ENCODE data around the gene DCTN1. TPM values are rescaled to one million over a fixed set of nuclear protein-coding genes. Genes with fewer than 3 reads are reported as not detected.

The DCTN1 gene
- total and polyA plus RNA-seq, 2 donors (not counting 1 experiment from before 2014, with no cell fraction given) = 133 to 228 TPM

DNA sequence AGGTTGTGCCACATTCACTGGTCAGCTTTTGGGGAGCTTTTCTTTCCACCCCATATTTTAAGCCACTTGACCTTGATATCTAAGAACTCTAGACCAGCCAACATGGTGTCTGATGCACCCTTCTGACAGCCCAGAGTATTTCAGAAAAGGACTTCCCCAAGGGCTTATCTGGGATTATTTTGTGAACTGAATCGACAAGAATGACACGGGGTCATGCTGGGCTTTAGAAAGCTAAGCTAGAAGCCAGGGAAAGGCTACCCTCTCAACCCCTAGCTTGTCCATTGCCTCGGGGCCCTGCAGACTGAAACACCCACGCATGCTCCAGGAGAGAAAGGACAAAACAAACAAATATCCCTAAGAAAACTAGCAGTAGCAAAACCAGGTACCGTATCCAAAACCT, 52.9 kb downstream of the DCTN1 start:
- no peaks in the 10 kb centered on the region for H3K9me3 ChIP-seq (ENCODE audit: control insufficient read depth, insufficient read depth, low read depth, low read length)
- no peak overlapping the region for H2AFZ ChIP-seq (ENCODE audit: low read length)
- H3K4me2 ChIP-seq (ENCODE audit: extremely low read depth, insufficient read depth, low read length) = no peak overlapping the region
- H3K4me3 ChIP-seq (replicated peaks in 1 of 4; ENCODE audit: control extremely low read depth in 1 of 4, insufficient read depth in 1 of 4, low read depth in 3 of 4, low read length in 4 of 4) = no peak overlapping the region
- no peaks in the 10 kb centered on the region for H3K4me1 ChIP-seq (ENCODE audit: control insufficient read depth, extremely low read depth, insufficient read depth, low read length)
- no peaks in the 10 kb centered on the region for H3K36me3 ChIP-seq (ENCODE audit: control insufficient read depth, insufficient read depth, low read length)
- no peak overlapping the region for H3K9ac ChIP-seq (ENCODE audit: insufficient read depth, low read length)
- no peak overlapping the region for H3K27ac ChIP-seq (ENCODE audit: insufficient read depth, low read length)
- no peak for DNase-seq (ENCODE audit: low read depth in 2 of 2)
- TF ChIP-seq, protein P1, sequence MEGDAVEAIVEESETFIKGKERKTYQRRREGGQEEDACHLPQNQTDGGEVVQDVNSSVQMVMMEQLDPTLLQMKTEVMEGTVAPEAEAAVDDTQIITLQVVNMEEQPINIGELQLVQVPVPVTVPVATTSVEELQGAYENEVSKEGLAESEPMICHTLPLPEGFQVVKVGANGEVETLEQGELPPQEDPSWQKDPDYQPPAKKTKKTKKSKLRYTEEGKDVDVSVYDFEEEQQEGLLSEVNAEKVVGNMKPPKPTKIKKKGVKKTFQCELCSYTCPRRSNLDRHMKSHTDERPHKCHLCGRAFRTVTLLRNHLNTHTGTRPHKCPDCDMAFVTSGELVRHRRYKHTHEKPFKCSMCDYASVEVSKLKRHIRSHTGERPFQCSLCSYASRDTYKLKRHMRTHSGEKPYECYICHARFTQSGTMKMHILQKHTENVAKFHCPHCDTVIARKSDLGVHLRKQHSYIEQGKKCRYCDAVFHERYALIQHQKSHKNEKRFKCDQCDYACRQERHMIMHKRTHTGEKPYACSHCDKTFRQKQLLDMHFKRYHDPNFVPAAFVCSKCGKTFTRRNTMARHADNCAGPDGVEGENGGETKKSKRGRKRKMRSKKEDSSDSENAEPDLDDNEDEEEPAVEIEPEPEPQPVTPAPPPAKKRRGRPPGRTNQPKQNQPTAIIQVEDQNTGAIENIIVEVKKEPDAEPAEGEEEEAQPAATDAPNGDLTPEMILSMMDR (conservative IDR thresholded peaks at IDR 0.05 in 1 of 2, IDR thresholded peaks at IDR 0.05 in 1 of 2; ENCODE audit: low read depth in 1 of 2, low read length in 2 of 2) = no peak
- TF ChIP-seq EZH2 (IDR thresholded peaks at IDR 0.05; ENCODE audit: low read length, missing control alignments) = no peak
- H3K79me2 ChIP-seq (ENCODE audit: control insufficient read depth, insufficient read depth, low read length) = no peaks in the 10 kb centered on the region
- H3K27me3 ChIP-seq (ENCODE audit: control insufficient read depth, insufficient read depth, low read length) = no peaks in the 10 kb centered on the region
- H4K20me1 ChIP-seq (ENCODE audit: control insufficient read depth, extremely low read depth, insufficient read depth, low read length) = no peaks in the 10 kb centered on the region

DNA sequence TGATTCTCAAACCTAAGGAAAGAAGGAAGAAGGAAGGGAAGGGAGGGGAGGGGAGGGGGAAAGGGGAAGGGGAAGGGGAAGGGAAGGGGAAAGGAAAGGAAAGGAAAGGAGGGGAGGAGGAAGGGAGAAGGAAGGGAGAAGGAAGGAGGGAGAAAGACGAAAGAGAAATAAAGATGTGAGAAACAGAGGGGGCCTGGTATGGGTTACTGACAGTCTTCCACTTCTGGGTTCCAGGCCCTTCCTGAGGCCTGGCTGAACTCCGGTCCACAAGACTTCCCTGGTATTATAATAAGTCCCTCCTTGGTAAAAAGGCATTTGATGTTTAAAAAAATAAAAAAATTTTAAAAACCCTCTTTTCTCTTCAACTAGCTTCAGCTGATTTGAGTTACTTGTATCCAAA, 54.3 kb downstream of the DCTN1 start:
- no peak for DNase-seq (ENCODE audit: low read depth in 2 of 2)
- no peak overlapping the region for H3K9ac ChIP-seq (ENCODE audit: insufficient read depth, low read length)
- H2AFZ ChIP-seq (ENCODE audit: low read length) = no peak overlapping the region
- H3K36me3 ChIP-seq (ENCODE audit: control insufficient read depth, insufficient read depth, low read length) = no peaks in the 10 kb centered on the region
- H3K27me3 ChIP-seq (ENCODE audit: control insufficient read depth, insufficient read depth, low read length) = no peaks in the 10 kb centered on the region
- no peaks in the 10 kb centered on the region for H3K4me1 ChIP-seq (ENCODE audit: control insufficient read depth, extremely low read depth, insufficient read depth, low read length)
- no peaks in the 10 kb centered on the region for H3K79me2 ChIP-seq (ENCODE audit: control insufficient read depth, insufficient read depth, low read length)
- H4K20me1 ChIP-seq (ENCODE audit: control insufficient read depth, extremely low read depth, insufficient read depth, low read length) = no peaks in the 10 kb centered on the region
- no peak overlapping the region for H3K27ac ChIP-seq (ENCODE audit: insufficient read depth, low read length)
- no peaks in the 10 kb centered on the region for H3K9me3 ChIP-seq (ENCODE audit: control insufficient read depth, insufficient read depth, low read depth, low read length)
- H3K4me3 ChIP-seq (replicated peaks in 1 of 4; ENCODE audit: control extremely low read depth in 1 of 4, insufficient read depth in 1 of 4, low read depth in 3 of 4, low read length in 4 of 4) = no peak overlapping the region
- no peak overlapping the region for H3K4me2 ChIP-seq (ENCODE audit: extremely low read depth, insufficient read depth, low read length)
- no peak for TF ChIP-seq EZH2 (IDR thresholded peaks at IDR 0.05; ENCODE audit: low read length, missing control alignments)
- TF ChIP-seq, protein P1 (conservative IDR thresholded peaks at IDR 0.05 in 1 of 2, IDR thresholded peaks at IDR 0.05 in 1 of 2; ENCODE audit: low read depth in 1 of 2, low read length in 2 of 2) = no peak

DNA sequence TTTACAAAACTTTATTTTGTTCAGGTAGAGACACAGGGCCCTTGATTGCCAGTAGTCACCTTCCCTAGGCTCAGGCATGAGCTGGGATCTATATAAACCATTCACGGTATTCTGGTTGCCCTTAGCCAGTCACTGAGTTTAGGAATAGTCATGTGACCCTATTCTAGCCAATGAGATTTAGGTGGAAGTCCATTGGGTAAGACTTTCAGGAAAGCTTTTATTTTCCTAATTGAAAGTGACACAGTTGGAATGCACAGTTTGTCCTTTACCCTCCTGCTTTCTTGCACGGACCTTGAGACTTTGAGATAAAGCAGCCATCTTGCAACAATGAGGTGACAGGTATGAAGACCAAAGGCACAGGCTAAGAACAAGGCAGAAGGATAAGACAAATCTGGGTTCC, 58.4 kb downstream of the DCTN1 start:
- H3K4me1 ChIP-seq (ENCODE audit: control insufficient read depth, extremely low read depth, insufficient read depth, low read length) = no peaks in the 10 kb centered on the region
- H4K20me1 ChIP-seq (ENCODE audit: control insufficient read depth, extremely low read depth, insufficient read depth, low read length) = no peaks in the 10 kb centered on the region
- no peak overlapping the region for H3K4me2 ChIP-seq (ENCODE audit: extremely low read depth, insufficient read depth, low read length)
- H3K27ac ChIP-seq (ENCODE audit: insufficient read depth, low read length) = no peak overlapping the region
- TF ChIP-seq, protein P1 (conservative IDR thresholded peaks at IDR 0.05 in 1 of 2, IDR thresholded peaks at IDR 0.05 in 1 of 2; ENCODE audit: low read depth in 1 of 2, low read length in 2 of 2) = no peak
- TF ChIP-seq EZH2 (IDR thresholded peaks at IDR 0.05; ENCODE audit: low read length, missing control alignments) = no peak
- no peak overlapping the region for H3K4me3 ChIP-seq (replicated peaks in 1 of 4; ENCODE audit: control extremely low read depth in 1 of 4, insufficient read depth in 1 of 4, low read depth in 3 of 4, low read length in 4 of 4)
- no peaks in the 10 kb centered on the region for H3K36me3 ChIP-seq (ENCODE audit: control insufficient read depth, insufficient read depth, low read length)
- H3K9ac ChIP-seq (ENCODE audit: insufficient read depth, low read length) = no peak overlapping the region
- H2AFZ ChIP-seq (ENCODE audit: low read length) = no peak overlapping the region
- no peaks in the 10 kb centered on the region for H3K9me3 ChIP-seq (ENCODE audit: control insufficient read depth, insufficient read depth, low read depth, low read length)
- no peak for DNase-seq (ENCODE audit: low read depth in 2 of 2)
- H3K27me3 ChIP-seq (ENCODE audit: control insufficient read depth, insufficient read depth, low read length) = no peaks in the 10 kb centered on the region
- H3K79me2 ChIP-seq (ENCODE audit: control insufficient read depth, insufficient read depth, low read length) = no peaks in the 10 kb centered on the region
